VCaP (cell line): ENCODE data around the gene ADARB2.

Source experiments
- H3K27ac ChIP-seq: fragments of 450-650 bp; 2 replicates; pipeline ENCODE4 v1.5.1; 2017
- CTCF ChIP-seq: fragments of 450-650 bp; conservative IDR thresholded peaks from 2 replicates; pipeline ENCODE4 v1.5.1; 2017; ENCODE audit warnings: mild to moderate bottlenecking, moderate library complexity

Gene ADARB2

GRCh38 chr10:1200866-1201807 is 536.2 kb downstream of the ADARB2 start:
- no peak overlapping the region for H3K27ac ChIP-seq

GRCh38 chr10:1199897-1200721 is 537.2 kb downstream of the ADARB2 start:
- no peak for TF ChIP-seq CTCF

More at GRCh38 chr10:1200866-1201807, 536.2 kb downstream of the ADARB2 start:
- TF ChIP-seq CTCF: no peak

GRCh38 chr10:1199345-1199673 is 538.0 kb downstream of the ADARB2 start:
- H3K27ac ChIP-seq: no peak overlapping the region
- TF ChIP-seq CTCF: no peak

More at GRCh38 chr10:1199897-1200721, 537.2 kb downstream of the ADARB2 start:
- H3K27ac ChIP-seq: no peak overlapping the region

- no peak overlapping the region for H3K27ac ChIP-seq
- no peak for TF ChIP-seq CTCF
These were observed 538.6 kb downstream of the ADARB2 start for GRCh38 chr10:1198453-1199344.

GRCh38 chr10:1197384-1197783 is 539.9 kb downstream of the ADARB2 start:
- no peak for TF ChIP-seq CTCF
- H3K27ac ChIP-seq: no peak overlapping the region

- no peak overlapping the region for H3K27ac ChIP-seq
- TF ChIP-seq CTCF: no peak
These were observed 540.7 kb downstream of the ADARB2 start for GRCh38 chr10:1196656-1197055.
